Stimulated activated CD8-positive, alpha-beta memory T cell treated with anti-CD3 and anti-CD28 coated beads, Interleukin-12 subunit alpha, Interleukin-12 subunit beta, amount 100 ng/mL, for 4 hours (primary cell): Measurements from ENCODE around the gene ATF7IP2.
"Not testable (repeated sequence)": the region's sequence is repeated elsewhere in the genome, so short reads cannot be mapped to it uniquely, and the experiment has no call there.

Source experiments
- DNase-seq: peaks from one replicate; pipeline ENCODE4 v3.0.0-alpha.2; 2020; ENCODE audit warnings: low read depth

ATF7IP2 gene

DNA sequence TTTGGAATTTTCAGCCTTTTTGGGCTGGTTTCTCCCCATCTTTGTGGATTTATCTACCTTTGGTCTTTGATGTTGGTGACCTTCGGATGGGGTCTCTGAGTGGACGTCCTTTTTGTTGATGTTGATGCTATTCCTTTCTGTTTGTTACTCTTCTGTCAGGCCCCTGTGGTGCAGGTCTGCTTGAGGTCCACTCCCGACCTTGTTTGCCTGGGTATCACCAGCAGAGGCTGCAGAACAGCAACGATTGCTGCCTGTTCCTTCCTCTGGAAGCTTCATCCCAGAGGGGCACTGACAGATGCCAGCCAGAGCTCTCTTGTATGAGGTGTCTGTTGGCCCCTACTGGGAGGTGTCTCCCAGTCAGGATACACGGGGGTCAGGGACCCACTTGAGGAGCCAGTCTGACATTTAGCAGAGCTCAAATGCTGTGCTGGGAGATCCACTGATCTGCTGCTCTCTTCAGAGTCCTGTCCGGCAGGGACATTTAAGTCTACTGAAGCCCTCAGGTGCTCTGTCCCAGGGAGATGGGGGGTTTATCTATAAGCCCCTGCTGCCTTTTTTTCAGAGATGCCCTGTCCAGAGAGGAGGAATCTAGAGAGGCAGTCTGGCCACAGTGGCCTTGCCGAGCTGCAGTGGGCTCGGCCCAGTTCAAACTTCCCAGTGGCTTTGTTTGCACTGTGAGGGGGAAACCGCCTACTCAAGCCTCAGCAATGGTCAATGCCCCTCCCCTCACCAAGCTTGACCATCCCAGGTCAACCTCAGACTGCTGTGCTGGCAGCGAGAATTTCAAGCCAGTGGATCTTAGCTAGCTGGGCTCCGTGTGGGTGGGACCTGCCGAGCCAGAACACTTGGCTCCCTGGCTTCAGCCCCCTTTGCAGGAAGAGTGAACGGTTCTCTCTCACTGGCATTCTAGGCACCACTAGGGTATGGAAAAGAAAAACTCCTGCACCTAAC lies 66.6 kb downstream of the ATF7IP2 start:
- not testable (repeated sequence) for DNase-seq

GRCh38 chr16:10453159-10453510 lies 67.3 kb downstream of the ATF7IP2 start:
- DNase-seq = no peak

GRCh38 chr16:10465821-10466220 lies 80.0 kb downstream of the ATF7IP2 start:
- no peak for DNase-seq

DNA sequence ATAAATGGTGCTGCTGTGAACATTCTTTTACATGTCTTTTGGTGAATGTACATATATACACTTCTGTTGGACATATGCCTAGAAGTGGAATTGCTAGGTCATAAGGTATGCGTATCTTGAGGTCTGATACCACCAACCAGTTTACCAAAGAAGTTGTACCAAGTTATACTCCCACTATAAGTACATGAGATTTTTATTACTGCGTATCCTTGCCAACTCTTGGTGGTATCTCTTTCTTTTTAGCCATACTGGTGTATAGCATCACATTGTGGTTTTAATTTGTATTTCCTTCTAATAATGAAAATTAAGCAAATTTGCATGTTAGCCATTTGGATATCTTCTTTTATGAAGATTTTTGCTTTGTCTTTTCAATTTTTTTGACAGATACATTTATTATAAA lies 80.5 kb downstream of the ATF7IP2 start:
- no peak for DNase-seq

DNA sequence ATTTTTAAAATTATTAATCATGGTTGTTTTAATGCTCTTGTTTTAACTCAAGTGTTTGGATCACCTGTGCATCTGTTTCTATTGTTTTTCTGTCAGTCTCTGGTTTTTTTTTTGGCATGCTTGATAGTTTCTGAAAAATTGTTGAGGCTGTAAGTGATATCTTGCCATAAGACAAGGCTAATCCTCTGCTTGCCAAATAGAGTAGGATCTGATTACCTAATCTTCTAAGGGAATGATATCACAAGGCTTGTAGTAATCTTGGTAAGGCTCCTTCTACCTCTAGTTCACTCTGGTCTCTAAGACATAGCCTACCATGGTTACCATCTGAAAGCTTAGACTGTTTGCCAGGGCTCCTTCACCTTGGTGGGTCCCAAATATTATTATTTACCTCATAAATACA lies 81.0 kb downstream of the ATF7IP2 start:
- DNase-seq = no peak

- DNase-seq = not testable (repeated sequence)
These were observed 90.8 kb downstream of the ATF7IP2 start for GRCh38 chr16:10476636-10477035.

- no peak for DNase-seq
These were observed 94.3 kb downstream of the ATF7IP2 start for GRCh38 chr16:10480151-10480550.

GRCh38 chr16:10485159-10485558 lies 99.3 kb downstream of the ATF7IP2 start:
- DNase-seq = no peak

GRCh38 chr16:10485698-10486382 lies 100.0 kb downstream of the ATF7IP2 start:
- DNase-seq = no peak

DNA sequence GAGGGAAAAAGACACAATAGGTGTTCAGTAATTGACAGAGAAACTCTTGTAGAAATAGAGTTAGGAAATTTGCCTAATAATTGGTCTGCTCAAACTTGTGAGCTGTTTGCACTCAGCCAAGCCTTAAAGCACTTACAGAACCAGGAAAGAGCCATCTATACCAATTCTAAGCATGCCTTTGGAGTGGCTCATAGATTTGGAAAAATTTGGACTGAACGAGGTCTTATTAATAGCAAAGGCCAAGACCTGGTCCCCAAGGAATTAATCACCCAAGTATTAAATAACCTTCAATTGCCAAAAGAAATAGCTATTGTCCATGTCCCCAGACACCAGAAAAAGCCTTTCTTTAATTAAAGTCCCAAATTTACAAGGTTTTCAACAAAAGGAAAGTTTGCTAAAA lies 104.3 kb downstream of the ATF7IP2 start:
- no peak for DNase-seq

DNA sequence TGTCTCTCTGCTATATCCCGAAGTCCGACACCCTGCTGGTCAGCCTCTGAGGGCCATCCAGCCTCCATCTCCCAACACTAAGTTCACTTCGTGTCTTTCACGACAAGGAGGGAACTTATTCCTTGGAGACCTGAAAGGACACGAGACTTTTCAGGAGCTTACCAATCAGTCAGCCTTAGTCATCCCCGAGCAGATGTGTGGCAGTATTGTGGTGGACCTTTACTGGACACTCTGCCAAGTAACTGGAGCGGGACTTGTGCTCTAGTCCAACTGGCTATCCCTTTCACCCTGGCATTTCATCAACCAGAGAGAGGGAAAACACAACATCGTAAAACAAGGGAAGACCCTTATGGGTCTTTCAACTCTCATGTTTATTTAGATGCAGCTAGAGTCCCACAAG lies 107.4 kb downstream of the ATF7IP2 start:
- no peak for DNase-seq

GRCh38 chr16:10494343-10495030 lies 108.6 kb downstream of the ATF7IP2 start:
- no peak for DNase-seq

GRCh38 chr16:10495031-10495345 lies 109.1 kb downstream of the ATF7IP2 start:
- DNase-seq = no peak

DNA sequence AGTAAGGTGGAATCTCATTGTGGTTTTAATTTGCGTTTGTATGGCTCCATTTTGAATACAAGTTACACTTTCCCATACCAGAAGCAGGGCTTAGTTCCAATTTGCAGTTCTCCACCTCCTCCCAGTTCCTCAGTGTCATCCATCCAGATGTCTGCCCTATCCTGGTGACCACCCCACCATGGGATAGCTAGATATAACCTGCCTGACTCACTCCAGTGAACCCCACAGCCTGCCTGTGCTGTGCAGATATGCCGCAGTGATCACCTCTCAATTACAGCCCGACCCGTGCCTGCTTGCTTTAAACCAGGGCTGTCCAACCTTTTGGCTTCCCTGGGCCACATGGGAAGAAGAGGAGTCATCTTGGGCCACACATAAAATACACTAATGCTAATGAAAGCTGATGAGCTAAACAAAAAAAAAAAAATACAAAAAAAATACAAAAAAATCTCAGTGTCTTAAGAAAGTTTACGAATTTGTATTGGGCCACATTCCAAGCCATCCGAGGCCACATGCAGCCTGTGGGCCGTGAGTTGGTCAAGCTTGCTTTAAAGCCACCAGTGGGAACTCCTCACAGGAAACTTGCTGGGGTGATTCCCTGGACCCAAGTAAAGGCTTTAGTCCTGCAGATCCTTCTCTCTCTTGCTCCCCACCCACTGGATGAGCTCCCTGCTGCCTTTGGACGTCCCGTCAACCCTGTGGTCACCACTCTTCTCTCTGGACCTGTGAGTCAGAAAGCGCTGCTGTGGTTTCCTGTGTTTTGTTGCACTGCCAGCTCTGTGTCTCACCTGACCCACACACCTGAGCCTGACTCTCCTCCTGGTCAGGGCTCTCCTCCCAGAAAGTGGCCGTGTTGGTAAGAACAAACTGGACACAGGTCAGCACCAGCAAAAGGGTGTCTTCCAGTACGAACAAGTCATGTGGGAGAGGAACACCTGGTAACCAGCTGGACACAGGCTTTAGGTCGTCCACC lies 111.6 kb downstream of the ATF7IP2 start:
- no peak for DNase-seq

GRCh38 chr16:10500582-10500981 lies 114.7 kb downstream of the ATF7IP2 start:
- DNase-seq = no peak

- no peak for DNase-seq
These were observed 115.3 kb downstream of the ATF7IP2 start for GRCh38 chr16:10501016-10501607.

- DNase-seq = no peak
These were observed 116.9 kb downstream of the ATF7IP2 start for GRCh38 chr16:10502776-10503175.

DNA sequence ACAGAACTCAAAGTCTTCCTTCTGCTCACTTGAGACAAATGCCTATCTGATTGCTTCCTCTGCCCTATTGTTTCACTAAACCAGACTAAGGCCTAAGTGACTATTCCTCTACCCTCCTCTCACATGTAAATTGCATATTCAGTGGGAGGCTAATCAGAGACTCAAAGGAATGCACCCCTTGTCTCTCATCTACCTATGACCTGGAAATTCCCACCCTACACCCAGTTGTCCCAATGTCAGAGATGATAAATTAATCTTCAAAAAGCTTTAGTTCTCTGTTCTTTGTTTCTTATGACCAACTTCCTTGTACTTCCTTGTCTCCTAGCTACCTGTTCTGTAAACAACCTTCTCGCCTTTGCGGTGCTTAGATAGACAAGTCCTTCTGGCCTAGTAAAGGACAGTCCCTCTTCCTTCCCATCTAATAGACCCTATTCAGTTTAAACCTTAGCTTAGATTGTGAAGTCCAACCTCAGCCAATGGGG lies 118.6 kb downstream of the ATF7IP2 start:
- DNase-seq = no peak

DNA sequence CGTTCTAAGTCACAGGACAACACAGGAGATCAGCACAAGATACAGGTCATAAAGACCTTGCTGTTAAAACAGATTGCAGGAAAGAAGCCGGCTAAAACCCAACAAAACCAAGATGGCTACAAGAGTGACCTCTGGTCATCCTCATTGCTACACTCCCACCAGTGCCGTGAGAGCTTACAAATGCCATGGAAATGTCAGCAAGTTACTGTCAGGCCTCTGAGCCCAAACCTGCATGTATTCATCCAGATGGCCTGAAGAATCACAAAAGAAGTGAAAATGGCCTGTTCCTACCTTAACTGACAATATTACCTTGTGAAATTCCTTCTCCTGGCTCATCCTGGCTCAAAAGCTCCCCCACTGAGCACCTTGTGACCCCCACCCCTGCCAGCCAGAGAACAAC lies 119.4 kb downstream of the ATF7IP2 start:
- DNase-seq = not testable (repeated sequence)

DNA sequence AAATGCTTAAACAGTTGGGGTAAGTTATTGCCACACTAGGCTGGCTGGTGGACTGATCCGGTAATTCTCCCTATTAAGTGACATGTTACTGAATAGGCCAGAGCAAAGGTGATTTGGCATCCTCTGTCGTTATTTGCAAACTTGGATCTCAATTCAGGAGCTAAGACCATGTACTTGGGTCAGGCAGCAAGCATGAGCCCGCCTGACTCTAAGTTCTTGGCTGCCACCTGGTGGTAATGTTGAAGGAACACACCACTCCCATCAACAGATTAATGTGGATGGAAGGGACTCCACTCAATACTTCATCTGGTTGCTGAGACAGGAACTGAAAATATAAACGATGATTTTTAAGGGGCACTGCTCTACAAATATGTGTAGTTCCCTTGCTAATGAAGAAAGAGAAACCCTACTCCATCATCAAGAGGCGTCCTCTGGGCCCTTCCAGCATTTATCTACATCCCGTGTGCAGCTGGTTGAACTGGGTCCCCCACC lies 123.7 kb downstream of the ATF7IP2 start:
- peak; percentile 9 for DNase-seq

GRCh38 chr16:10510279-10510678 lies 124.4 kb downstream of the ATF7IP2 start:
- no peak for DNase-seq
